Measurements from ENCODE around the gene SAMD13. TPM values are rescaled to one million over a fixed set of nuclear protein-coding genes. Genes with fewer than 3 reads are reported as not detected.

The SAMD13 gene
- total and polyA plus RNA-seq, 10 of the 15 experiments (the other 5 are each of a cell fraction or from before 2014, with no cell fraction given) = 0.81 to 1.9 (median 1.2) TPM; not detected in 1

- Histone ChIP-seq H3K27ac (ENCODE audit: control insufficient read depth, insufficient read depth) (no peak overlapping the region), H3K27me3 (replicated peaks in 1 of 2; ENCODE audit: control insufficient read depth in 2 of 2, insufficient read depth in 2 of 2, low read length in 1 of 2) (no peaks in the 10 kb centered on the region), H3K79me2 (ENCODE audit: control insufficient read depth, insufficient read depth, low read length) (no peaks in the 10 kb centered on the region), H3K4me1 (ENCODE audit: control insufficient read depth, insufficient read depth, low read length) (no peaks in the 10 kb centered on the region), H2AFZ (ENCODE audit: control insufficient read depth, low read depth, low read length) (no peak overlapping the region), H3K9me3 (replicated peaks; ENCODE audit: control insufficient read depth, insufficient read depth, low read length) (no peaks in the 10 kb centered on the region), H3K9ac (ENCODE audit: control insufficient read depth, insufficient read depth, low read length) (no peak overlapping the region), H3K4me3 (no peak overlapping the region), H4K20me1 (ENCODE audit: control insufficient read depth, insufficient read depth) (no peaks in the 10 kb centered on the region), H3K36me3 (ENCODE audit: control insufficient read depth in 2 of 2, insufficient read depth in 2 of 2, low read length in 1 of 2) (no peaks in the 10 kb centered on the region), H3K4me2 (ENCODE audit: control insufficient read depth, insufficient read depth) (no peak overlapping the region)
- CTCF ChIA-PET = no interaction called here
- RAD21 ChIA-PET (ENCODE audit: unreplicated experiment) = no interaction called here
- POLR2A ChIA-PET = no interaction called here
- 26% methylated on average over 3 of the region's 3 CpGs for WGBS (ENCODE audit: insufficient coverage, insufficient replicate concordance, low lambda C conversion rate, missing lambda C conversion rate)
- ATAC-seq (no peak), FAIRE-seq (no peak), DNase-seq (ENCODE audit: low read depth, low spot score) (no peak)
- SMC1A ChIA-PET (ENCODE audit: uncharacterized antibody, unreplicated experiment) = interaction anchor here (1.1 kb wide), 1 partner anchor 11 kb away, joined by 3 read pairs; no protein-coding TSS in a partner anchor
- BruUV-seq (replicated peaks) = no TSS peak
- intact Hi-C loops (cut with micrococcal nuclease; ENCODE audit: unreplicated experiment) = no loop called here
- TF ChIP-seq SMARCA5 (IDR thresholded peaks at IDR 0.05) = no peak
- TF ChIP-seq ZBTB33 (IDR thresholded peaks at IDR 0.05) = no peak
- no peak for TF ChIP-seq IKZF1 (conservative IDR thresholded peaks at IDR 0.05)
- no peak for TF ChIP-seq SREBF2 (IDR thresholded peaks at IDR 0.05; ENCODE audit: low read length)
- no peak for TF ChIP-seq SPI1 (IDR thresholded peaks at IDR 0.05; ENCODE audit: borderline replicate concordance, insufficient read depth, low read depth, low read length)
- no peak for TF ChIP-seq BCL11A (IDR thresholded peaks at IDR 0.05; ENCODE audit: low read depth, low read length)
- no peak for TF ChIP-seq ZNF24 (IDR thresholded peaks at IDR 0.05)
- TF ChIP-seq CHD4 (IDR thresholded peaks at IDR 0.05) = no peak
- no peak for TF ChIP-seq CEBPZ (IDR thresholded peaks at IDR 0.05; ENCODE audit: low read depth, low read length)
- no peak for TF ChIP-seq PRDM15 (CRISPR knock-in tag; IDR thresholded peaks at IDR 0.05)
- no peak for TF ChIP-seq FOS (IDR thresholded peaks at IDR 0.05; ENCODE audit: borderline replicate concordance, extremely low read depth, insufficient read length)
- no peak for TF ChIP-seq NR2C2 (IDR thresholded peaks at IDR 0.05; ENCODE audit: borderline replicate concordance, control insufficient read depth, insufficient read length, low read depth)
- in situ Hi-C loops (cut with MboI) = no loop called here
Observed at GRCh38 chr1:84377480-84378095, 76.1 kb downstream of the SAMD13 start.

Data from GM12878 (cell line).